GM21786 (cell line): ENCODE data around the gene EPHB3.

Experiments
- ATAC-seq: cut with Tn5 transposase; IDR thresholded peaks from one replicate; pipeline ENCODE4 v1.9.1; 2021; ENCODE audit not compliant: unreplicated experiment

EPHB3 gene

DNA sequence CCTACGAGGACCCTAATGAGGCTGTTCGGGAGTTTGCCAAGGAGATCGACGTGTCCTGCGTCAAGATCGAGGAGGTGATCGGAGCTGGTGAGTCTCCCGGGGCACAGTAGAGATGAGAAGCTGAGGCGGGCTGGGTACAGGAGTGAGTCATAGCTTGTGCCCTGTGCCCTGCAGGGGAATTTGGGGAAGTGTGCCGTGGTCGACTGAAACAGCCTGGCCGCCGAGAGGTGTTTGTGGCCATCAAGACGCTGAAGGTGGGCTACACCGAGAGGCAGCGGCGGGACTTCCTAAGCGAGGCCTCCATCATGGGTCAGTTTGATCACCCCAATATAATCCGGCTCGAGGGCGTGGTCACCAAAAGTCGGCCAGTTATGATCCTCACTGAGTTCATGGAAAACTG lies 17.9 kb downstream of the EPHB3 start:
- no peak for ATAC-seq

DNA sequence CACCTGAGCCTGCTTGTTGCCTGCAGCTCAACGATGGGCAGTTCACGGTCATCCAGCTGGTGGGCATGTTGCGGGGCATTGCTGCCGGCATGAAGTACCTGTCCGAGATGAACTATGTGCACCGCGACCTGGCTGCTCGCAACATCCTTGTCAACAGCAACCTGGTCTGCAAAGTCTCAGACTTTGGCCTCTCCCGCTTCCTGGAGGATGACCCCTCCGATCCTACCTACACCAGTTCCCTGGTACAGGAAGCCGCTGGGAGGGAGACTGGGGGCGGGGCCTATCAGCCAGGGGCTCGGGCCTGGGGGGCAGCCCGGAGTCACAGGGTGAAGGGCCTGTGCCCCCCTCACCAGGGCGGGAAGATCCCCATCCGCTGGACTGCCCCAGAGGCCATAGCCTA lies 18.8 kb downstream of the EPHB3 start:
- no peak for ATAC-seq

DNA sequence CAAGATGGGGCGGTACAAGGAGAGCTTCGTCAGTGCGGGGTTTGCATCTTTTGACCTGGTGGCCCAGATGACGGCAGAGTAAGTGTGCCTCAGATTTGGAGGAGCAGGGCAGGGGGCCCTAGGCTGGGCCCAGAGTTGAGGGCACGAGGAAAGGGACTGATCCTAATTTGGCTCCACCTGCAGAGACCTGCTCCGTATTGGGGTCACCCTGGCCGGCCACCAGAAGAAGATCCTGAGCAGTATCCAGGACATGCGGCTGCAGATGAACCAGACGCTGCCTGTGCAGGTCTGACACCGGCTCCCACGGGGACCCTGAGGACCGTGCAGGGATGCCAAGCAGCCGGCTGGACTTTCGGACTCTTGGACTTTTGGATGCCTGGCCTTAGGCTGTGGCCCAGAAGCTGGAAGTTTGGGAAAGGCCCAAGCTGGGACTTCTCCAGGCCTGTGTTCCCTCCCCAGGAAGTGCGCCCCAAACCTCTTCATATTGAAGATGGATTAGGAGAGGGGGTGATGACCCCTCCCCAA lies 19.8 kb downstream of the EPHB3 start:
- ATAC-seq, result no peak

DNA sequence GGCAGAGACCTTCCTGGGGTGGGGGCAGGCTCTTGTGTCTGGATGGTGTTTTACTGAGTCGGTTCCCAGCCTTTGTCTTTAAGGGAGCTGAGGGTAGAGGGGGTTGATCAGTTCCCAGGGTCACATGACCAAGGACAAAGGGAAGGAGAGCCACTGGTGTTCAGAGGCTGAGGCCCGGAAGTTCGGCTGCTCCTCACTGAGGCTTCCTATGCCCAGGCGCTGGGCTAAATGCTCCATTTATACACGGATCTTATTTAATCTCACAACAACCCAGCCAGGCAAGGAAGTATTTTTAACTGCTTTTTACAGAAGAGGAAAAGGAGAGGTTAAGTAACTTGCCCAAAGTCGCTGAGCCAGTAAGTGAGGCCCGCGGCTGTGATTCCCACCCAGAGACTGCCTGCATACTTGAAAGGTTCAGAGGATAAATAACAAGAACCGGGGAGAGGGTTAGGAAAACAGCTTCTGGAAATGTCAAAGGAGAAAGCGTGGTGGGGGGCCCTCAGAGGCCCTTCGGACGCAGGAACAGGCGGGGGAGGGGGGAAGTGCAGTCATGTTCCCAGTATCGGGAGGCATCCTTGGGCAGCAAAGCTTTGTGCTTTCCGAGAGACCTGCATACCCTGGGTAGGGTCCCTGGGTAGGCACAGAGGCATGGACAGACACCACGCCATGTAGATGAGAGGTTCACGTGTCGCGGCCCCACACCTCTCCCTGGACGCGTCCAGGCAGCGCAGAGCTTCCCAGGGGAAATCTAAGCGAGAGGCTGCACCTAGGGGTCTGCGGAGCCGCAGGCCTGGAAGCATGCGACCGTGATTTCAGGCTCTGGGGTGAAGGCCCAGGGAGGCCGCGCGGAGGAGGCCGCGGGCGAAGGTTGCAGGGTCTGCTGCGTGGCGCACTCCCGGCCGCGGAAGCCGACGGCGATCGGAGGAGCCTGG lies 21.3 kb downstream of the EPHB3 start:
- no peak for ATAC-seq

GRCh38 chr3:184583578-184584451 lies 22.2 kb downstream of the EPHB3 start:
- no peak for ATAC-seq

- ATAC-seq, result no peak
Measured at GRCh38 chr3:184584464-184584891, 22.9 kb downstream of the EPHB3 start.

GRCh38 chr3:184585545-184585944 lies 24.0 kb downstream of the EPHB3 start:
- ATAC-seq, result no peak

- no peak for ATAC-seq
Measured at GRCh38 chr3:184586851-184587250, 25.3 kb downstream of the EPHB3 start.

- ATAC-seq, result no peak
Measured at GRCh38 chr3:184588776-184589175, 27.2 kb downstream of the EPHB3 start.

GRCh38 chr3:184590795-184591194 lies 29.2 kb downstream of the EPHB3 start:
- no peak for ATAC-seq

DNA sequence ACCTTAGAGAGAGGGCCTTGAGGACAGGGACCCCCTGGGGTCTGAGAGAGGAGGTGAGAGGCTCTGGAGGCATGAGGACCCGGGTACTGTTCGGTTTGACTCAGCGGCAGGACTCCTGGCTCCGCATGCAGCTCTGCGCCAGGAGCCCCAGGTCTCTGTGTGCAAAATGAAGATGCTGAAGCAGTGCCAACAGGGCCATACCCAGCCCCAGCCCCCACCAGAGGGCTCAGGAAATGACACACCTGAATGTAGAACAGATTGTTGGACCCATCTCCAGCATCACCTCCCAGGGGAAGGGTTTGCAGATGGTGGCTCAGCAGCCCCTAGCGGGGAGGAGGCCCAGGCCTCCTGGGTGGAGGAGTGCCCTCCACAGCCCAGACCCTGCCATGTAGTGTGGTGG lies 30.2 kb downstream of the EPHB3 start:
- ATAC-seq, result no peak

DNA sequence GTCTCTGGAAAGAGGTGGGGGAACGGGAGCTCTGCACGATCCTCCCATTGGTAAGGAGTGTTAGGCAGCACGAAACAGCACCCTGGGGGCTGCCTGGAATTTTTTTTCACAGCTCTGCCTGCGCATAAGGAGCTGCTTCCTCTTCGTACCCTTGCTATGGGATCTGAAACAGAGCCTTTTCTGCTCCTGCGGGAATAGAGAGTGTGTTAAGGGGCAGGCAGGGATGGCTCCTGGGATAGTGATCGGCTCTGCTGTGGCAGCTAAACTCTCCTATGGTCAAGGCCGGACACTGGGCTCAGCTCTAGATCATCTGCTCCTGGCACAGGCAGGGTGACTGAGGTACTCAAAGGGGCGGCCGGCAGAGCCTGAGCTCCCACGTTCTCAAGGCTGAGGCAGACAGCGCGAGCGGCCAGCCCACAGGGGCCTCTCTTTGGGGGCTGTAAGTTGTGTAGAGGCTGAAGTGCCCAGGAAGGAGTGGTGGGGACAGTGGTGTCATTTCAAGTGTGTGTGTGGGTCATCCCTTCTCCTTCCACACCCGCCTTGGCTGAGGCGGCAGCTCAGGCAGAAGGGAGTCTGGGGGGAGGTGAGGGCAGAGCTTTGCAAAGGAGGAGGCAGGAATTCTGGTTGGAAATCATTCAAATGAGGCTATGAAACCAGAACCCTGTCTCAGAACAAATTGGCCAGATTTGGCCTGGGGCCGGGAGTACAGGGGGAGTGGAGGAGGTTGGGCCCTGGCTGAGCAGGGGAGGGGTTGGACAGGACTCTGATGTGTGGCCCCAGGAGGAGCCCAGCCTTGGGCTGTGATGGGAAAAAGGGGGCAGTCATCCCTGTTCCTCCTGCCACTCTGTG lies 31.0 kb downstream of the EPHB3 start:
- no peak for ATAC-seq

- no peak for ATAC-seq
Measured at GRCh38 chr3:184593220-184593927, 31.8 kb downstream of the EPHB3 start.

DNA sequence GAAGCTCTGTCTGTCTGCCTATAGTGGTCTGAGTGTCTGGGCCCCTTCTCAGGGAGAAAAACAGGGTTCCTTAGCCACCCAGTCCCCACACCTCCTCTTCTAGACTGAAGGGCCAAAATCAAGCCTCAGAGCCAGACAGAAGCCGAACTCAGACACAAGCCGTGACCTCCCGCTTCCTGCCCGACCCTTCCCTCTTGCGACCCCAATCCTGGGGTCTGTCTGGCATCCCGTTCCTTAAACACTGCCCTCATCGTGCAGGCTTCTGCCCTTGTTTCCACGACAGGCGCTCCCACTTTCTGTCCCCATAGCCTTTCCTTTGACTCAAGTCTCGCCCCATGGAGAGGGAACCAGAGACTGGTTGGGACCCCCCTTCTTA lies 32.3 kb downstream of the EPHB3 start:
- no peak for ATAC-seq

DNA sequence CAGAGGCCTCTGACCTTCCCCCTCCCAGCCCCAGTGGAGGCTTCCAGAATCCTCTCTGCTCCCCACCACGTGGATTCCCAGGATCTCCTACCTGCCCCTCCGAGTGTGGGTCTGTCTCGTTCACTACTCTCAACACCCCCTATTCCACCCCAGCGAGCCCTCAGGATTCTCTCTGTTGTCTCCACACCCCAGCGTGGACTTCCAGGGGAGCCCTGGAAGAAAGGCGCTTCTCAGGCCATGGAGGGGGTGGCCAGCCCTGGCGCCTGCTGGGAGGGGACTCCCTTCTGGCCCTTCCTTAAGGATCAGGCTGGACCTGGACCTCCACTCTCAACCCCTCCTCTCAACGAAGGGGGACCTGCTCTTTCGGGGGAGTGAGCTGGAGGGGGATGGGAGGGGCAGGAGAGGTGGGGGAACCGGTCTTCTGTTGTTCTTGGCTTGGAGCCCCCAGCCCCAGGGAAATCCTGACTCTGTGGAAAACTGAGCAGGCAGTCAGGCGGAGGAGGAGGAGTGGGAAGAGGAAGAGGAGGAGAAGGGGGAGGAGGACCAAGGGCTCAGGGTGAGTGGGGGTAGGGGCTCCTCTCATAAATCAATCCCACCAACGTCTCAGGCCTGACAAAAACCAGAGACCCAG lies 32.9 kb downstream of the EPHB3 start:
- ATAC-seq, result no peak

GRCh38 chr3:184595726-184596125 lies 34.1 kb downstream of the EPHB3 start:
- no peak for ATAC-seq

DNA sequence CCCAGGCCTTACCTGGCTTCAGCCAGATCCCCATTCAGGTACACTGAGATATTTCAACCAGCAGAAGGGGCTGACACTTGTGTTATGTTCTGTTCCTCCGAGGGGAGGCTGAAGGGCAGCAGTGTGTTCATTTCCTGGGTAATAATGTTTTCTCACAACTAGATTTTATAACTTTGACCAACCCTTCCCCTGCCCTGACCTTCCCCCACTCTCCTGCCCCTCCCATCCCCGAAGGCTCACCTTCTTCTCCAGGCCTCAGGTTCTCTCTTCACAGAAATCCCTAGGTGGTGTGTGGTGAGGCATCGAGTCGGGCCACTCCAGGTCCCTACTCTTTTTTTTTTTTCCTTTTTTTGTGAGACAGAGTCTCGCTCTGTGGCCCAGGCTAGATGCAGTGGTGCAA lies 34.6 kb downstream of the EPHB3 start:
- no peak for ATAC-seq

- ATAC-seq, result no peak
Measured at GRCh38 chr3:184596886-184597575, 35.4 kb downstream of the EPHB3 start.
